Mononuclear cell (primary cell): Measurements from ENCODE around the gene TARS1. TPM values are rescaled to one million over a fixed set of nuclear protein-coding genes. Genes with fewer than 3 reads are reported as not detected.

Source experiments
- H3K27me3 ChIP-seq: 2 replicates; pipeline ENCODE4 v1.6.0; 2011; ENCODE audit warnings: low read length, control low read depth; ENCODE audit not compliant: insufficient read depth
- H3K4me1 ChIP-seq: 2 replicates; pipeline ENCODE4 v1.5.1; 2011; ENCODE audit warnings: mild to moderate bottlenecking, low read length, control low read depth; ENCODE audit not compliant: insufficient read depth
- H3K4me3 ChIP-seq: 2 replicates; pipeline ENCODE4 v1.5.1; 2011; ENCODE audit warnings: mild to moderate bottlenecking, low read length, moderate library complexity
- H3K9me3 ChIP-seq: 2 replicates; pipeline ENCODE4 v1.5.1; 2011; ENCODE audit warnings: low read depth, mild to moderate bottlenecking, control low read depth, low read length
- total RNA-seq: library from RNA; depleted of rRNA; stranded (reverse); fragments of >200 nt; gene quantifications from one replicate; pipeline ENCODE4 v1.2.3, GENCODE V29; 2012

Gene TARS1
- total RNA-seq, 1 donor = 43.7 TPM

DNA sequence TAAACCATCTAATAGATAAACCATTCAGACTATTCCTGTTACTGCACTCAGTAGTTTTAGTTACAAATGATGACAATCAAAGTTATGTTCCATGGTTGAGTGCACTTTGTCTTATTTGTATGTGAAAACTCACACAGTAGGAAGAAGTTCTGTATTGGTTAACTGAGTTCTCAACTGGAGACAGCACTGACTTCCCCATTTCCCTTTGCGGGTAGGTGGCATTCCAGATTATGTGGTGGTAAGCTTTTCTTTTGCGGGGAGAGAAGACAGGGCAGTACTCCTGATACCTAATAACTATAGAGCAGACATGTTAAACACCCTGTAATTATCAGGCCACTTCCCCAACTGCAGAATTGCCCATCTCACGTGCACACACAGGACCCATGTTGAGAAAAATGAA, 24.4 kb downstream of the TARS1 start:
- Histone ChIP-seq H3K9me3 (no peaks in the 10 kb centered on the region), H3K27me3 (no peaks in the 10 kb centered on the region), H3K4me1 (no peaks in the 10 kb centered on the region), H3K4me3 (no peak overlapping the region)

DNA sequence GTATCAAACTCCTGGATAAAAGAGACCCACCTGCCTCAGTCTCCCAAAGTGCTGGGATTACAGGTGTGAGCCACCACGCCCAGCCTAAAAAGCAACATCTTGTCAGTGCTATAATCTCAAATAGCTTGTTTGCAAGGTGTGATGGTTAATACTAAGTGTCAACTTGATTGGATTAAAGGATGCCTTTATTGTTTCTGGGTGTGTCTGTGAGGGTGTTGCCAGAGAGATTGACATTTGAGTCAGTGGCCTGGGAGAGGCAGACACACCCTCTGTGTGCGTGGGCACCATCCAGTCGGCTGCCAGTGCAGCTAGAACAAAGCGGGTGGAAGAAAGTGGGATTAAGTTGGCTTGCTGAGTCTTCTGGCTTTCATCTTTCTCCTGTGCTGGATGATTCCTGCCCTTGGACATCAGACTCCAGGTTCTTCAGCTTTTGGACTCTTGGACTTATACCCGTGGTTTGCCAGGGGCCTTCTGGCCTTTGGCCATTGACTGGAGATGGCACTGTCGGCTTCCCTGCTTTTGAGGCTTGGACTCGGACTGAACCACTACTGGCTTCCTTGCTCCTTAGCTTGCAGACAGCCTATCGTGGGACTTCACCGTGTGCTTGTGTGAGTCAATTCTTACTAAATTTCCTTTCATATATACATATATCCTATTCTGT, 28.1 kb downstream of the TARS1 start:
- Histone ChIP-seq H3K9me3 (no peaks in the 10 kb centered on the region), H3K27me3 (no peaks in the 10 kb centered on the region), H3K4me3 (no peak overlapping the region), H3K4me1 (peaks cover 7% of the 10 kb centered on the region)

DNA sequence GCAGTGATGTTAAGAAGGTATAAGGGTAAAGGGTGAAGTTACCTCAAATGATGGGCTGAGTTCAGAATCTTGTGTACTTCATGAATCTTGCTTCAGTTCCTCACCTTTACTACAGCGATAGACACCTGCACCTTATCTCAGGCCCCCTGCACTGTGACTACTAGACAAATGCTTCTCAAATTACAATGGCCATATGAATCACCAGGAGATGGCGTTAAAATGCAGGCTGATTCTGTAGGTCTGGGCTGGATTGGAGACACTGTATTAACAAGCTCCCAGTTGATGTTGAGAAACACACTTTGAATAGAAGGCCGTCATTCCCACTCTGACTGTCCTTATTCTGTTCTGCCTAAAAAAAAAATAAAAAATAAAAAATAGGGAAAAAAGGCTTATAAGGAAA, 29.8 kb downstream of the TARS1 start:
- H3K4me1 ChIP-seq = peaks cover 7% of the 10 kb centered on the region
- no peak overlapping the region for H3K4me3 ChIP-seq
- no peaks in the 10 kb centered on the region for H3K27me3 ChIP-seq
- H3K9me3 ChIP-seq = no peaks in the 10 kb centered on the region

DNA sequence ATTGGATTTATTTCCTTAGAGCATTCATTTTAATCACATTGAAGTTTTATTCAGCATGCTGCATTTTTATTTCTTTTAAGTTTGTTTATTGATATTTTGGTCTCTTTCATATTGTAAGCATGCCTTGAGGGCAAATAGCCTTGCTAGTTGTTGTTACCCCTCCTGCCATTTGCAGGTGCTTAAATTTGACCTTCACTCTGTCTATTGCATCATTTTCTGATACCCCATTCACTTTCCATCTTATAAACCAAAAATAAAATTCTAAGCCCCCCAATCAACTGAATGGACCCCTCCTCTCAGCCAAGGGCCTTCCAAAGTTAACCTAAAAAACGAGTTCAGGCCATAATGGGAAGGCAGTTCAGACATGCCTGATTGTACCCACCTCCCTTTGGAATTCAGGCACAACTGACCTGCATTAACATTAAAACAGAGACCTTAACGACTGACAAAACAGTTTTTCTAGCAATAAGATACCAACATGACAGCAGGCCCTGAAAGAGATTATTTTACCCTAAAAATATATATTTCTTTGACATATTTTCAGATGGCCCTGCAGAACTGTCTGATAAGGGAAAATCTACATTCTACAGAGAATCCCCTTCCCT, 32.1 kb downstream of the TARS1 start:
- Histone ChIP-seq H3K4me1 (peaks cover 7% of the 10 kb centered on the region), H3K4me3 (no peak overlapping the region), H3K9me3 (no peaks in the 10 kb centered on the region), H3K27me3 (no peaks in the 10 kb centered on the region)

DNA sequence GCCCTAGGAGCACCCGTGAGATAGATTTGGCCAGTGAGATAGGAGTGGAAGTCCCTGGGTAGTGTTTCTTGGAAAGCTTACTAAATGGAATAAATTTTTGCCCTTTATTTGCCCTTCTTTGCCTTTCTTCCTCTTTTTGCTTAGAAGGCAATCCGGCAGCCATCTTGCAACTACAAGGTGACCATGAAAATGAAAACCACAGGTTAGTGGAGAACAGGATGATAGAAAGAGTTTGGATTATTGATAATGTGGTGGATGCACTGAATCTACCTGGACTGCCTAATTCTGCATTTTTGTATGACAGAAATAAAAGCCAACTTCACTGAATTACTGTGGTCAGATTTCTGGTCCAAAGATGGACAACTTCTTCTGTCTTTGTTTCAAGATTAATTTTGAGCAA, 33.2 kb downstream of the TARS1 start:
- Histone ChIP-seq H3K27me3 (no peaks in the 10 kb centered on the region), H3K4me1 (peaks cover 7% of the 10 kb centered on the region), H3K4me3 (no peak overlapping the region), H3K9me3 (no peaks in the 10 kb centered on the region)

DNA sequence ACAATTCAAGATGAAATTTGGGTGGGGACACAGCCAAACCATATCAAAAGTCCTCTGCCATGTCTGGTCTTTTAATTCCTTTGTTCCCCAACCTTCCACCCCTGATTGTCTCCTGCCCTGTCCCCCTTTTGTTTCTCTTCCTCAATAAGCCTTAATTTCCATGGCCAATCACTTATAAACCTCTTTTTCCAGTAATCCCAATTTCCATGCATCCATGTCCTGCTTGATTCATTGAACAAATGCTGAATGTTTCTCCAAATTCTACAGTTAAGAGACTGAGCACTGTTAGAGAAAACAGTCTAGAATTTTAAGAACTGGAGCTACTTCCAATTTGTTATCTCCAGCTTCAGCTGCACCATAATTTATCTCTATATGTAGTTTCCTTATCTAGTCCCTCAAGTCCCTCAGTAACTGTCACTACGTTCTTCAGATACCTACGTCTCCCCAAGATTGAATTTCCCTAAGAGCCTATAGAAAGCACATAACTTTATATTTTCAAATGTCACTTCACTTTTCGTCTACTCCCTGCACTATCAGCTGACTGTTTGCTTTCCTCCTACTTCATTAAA, 34.2 kb downstream of the TARS1 start:
- Histone ChIP-seq H3K4me3 (no peak overlapping the region), H3K27me3 (no peaks in the 10 kb centered on the region), H3K4me1 (peaks cover 7% of the 10 kb centered on the region), H3K9me3 (no peaks in the 10 kb centered on the region)

DNA sequence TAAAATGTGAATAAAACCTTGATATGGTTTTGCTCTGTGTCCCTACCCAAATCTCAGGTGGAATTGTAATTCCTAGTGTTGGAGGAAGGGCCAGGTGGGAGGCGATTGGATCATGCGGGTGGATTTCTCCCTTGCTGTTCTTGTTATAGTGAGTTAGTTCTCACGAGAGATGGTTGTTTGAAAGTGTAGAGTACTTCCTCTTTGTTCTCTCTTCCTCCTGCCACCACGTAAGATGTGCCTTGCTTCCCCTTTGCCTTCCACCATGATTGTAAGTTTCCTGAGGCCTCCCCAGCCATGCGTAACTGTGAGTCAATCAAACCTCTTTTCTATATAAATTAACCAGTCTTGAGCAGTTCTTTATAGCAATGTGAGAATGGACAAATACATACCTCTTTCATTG, 34.9 kb downstream of the TARS1 start:
- H3K9me3 ChIP-seq = no peaks in the 10 kb centered on the region
- H3K27me3 ChIP-seq = no peaks in the 10 kb centered on the region
- peaks cover 4% of the 10 kb centered on the region for H3K4me1 ChIP-seq
- no peak overlapping the region for H3K4me3 ChIP-seq

DNA sequence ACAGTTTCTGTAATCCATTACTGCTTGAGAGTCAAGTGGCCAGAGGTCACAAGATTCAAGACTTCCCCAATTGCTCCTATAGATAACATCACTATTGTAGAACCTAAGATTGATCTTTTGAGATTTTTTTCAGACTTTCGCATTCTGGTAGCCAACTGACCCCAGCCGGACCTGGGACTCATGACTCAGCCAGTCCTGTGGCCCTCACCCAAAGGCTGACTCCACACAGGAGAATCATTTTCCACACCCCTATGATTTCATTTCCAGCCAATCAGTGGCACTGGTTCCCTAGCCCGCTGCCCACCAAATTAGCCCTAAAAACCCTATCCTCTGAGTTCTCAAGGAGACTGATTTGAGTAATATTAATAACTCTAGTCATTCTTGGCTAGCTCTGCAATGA, 36.2 kb downstream of the TARS1 start:
- H3K4me1 ChIP-seq = no peaks in the 10 kb centered on the region
- H3K9me3 ChIP-seq = no peaks in the 10 kb centered on the region
- no peak overlapping the region for H3K4me3 ChIP-seq
- no peaks in the 10 kb centered on the region for H3K27me3 ChIP-seq

DNA sequence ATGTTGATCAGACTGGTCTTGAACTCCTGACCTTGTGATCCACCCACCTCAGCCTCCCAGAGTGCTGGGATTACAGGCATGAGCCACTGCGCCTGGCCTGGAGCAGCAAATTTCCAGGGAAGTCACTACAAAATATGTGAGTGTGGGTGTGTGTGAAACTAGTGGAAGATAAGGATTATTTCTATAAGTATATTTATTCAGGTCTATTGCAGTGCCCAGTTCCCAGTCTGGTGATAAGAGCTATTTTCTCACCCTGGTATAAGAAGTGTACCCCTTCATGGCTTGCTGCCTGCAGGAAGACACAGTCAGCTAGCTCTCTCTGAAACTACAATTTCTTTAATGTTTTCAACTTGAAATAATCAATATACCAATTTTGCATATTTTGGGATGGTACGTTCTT, 37.1 kb downstream of the TARS1 start:
- Histone ChIP-seq H3K4me1 (no peaks in the 10 kb centered on the region), H3K9me3 (no peaks in the 10 kb centered on the region), H3K27me3 (no peaks in the 10 kb centered on the region), H3K4me3 (no peak overlapping the region)

DNA sequence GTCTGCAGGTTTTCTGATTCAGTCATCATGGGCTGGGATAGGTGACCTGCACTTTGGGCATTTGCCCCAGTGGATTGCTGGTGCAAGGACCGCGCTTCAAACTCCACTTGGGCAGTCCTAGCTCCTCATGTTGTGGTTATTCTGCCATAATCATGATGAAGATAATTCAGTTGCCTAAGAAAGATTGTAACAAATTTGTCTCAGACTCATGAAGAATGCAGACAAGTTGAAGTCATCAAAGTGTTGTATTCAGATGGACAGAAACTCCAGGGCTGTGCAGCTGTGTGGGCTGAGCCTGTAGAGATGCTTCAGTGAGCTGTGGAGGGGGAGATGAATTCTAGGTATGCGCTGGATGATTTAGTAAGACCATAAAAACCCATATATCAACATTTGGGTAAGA, 38.5 kb downstream of the TARS1 start:
- no peaks in the 10 kb centered on the region for H3K4me1 ChIP-seq
- no peaks in the 10 kb centered on the region for H3K27me3 ChIP-seq
- H3K9me3 ChIP-seq = no peaks in the 10 kb centered on the region
- H3K4me3 ChIP-seq = no peak overlapping the region

DNA sequence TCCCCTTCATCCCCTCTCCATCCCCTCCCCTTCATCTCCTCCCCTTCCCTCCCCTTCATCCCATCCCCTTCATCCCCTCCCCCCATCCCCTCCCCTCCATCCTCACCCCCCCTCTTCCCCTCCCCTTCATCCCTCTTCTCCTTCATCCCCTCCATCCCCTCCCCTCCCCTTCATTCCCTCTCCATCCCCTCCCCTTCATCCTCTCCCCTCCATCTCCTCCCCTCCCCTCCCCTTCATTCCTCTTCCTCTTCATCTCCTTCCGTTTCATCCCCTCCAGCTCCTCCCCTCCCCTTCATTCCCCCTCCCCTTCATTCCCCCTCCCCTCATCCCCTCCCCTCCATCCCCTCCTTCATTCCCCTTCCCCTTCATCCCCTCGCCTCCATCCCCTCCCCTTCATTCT, 40.1 kb downstream of the TARS1 start:
- Histone ChIP-seq H3K9me3 (no peaks in the 10 kb centered on the region), H3K4me1 (no peaks in the 10 kb centered on the region), H3K27me3 (no peaks in the 10 kb centered on the region), H3K4me3 (no peak overlapping the region)

DNA sequence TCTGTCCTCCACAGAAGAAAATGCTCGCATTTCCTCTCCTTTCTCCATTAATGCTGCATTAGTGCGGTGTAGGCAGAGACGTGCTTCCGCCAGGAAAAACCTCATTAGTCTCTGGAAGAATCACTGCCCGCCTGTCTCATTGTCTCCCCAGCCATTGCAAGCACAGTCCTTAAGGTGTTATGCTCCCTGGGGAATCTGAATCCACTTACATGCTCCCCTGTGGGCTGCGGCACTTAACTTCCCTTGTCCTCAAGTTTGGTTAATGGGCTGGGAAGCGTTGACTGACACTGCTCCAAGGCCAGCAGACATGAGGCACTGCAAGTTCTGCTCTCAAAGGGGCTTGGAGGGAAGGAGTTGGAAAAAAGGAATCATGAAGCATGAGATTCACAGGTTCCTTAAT, 41.6 kb downstream of the TARS1 start:
- H3K4me3 ChIP-seq = no peak overlapping the region
- H3K4me1 ChIP-seq = no peaks in the 10 kb centered on the region
- no peaks in the 10 kb centered on the region for H3K27me3 ChIP-seq
- no peaks in the 10 kb centered on the region for H3K9me3 ChIP-seq

DNA sequence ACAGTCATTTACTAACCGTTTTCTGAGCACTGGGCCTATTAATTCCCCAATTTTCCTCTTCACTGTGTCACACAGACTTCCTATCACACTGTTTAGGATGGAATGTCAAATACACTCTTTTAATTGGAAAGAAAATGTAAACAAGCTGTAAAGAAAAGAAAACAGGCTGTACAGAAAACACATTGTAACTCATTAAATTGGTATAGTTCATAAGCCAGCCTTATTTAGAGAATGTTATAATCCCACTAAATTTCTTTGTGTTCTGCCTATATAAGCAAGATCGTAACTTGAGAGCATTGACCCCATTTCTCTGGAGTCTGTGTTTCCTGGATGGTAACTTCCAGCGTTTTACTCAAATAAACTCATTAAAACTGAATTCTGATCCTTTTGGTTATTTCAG, 46.5 kb downstream of the TARS1 start:
- Histone ChIP-seq H3K27me3 (no peaks in the 10 kb centered on the region), H3K9me3 (no peaks in the 10 kb centered on the region), H3K4me1 (no peaks in the 10 kb centered on the region), H3K4me3 (no peak overlapping the region)

DNA sequence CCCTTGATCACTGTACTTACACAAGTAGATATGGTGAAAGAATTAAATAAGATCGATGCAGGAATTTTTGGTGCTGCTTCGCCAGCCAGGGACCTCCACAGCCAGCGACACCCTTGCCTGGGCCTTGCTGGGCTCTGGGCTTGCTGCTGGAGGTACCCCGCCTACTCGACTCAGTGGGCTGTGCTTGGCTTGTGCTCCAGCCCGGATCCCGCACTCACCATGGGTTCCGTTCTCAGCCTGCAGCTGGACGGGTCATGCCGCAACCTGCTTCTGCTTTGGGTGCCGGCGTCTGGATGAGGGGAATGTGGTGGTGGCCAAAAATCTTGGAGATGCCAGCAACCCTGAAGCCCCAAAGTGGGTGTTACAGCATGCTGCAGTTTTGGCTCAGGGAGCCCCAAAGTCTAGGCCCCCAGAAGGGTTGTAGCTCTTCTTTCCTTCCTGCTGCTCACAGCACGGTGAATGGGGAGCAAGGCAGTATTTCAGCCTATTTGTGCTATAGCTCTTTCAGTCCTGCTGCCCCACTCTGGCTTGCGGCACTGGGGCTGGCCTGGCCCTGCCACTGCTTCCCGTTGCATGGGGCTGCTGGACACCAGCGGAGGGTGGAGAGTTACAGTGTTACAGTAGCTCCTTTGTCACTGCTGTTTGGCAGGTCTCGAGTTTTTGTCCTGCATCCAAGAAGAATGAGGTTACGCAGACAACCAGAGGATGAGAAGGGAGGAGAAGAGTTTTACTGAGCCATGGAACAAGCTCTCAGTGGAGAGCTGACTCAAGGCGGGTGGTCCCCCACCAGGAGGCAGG, 48.0 kb downstream of the TARS1 start:
- Histone ChIP-seq H3K27me3 (no peaks in the 10 kb centered on the region), H3K4me1 (no peaks in the 10 kb centered on the region), H3K9me3 (no peaks in the 10 kb centered on the region), H3K4me3 (no peak overlapping the region)

DNA sequence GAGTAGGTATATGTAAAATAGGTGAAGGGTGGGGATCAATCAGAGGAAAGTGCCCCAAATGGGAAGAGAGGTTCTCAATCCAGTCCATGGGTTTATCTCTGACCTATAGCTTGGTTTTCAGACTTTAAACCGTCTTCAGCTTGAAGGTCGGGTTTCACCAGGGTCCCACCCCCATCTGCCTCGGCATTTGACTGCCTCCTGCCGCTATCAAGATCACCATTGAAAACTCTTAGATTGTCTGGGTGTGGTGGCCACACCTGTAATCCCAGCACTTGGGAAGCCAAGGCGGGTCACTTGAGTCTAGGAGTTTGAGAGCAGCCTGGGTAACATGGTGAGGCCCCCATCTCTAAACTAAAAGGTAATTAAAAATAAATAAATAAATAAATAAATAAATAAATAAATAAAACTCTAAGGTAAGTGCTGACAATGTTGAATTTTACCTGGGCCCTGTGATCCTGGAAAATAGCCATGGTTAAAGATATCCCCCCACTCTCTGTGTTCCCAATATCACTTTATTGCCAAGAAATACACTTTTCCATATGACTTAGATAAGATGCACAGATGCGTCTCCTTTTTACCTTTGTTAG, 48.8 kb downstream of the TARS1 start:
- Histone ChIP-seq H3K9me3 (no peaks in the 10 kb centered on the region), H3K27me3 (no peaks in the 10 kb centered on the region), H3K4me1 (no peaks in the 10 kb centered on the region), H3K4me3 (no peak overlapping the region)
